Bone marrow (tissue), 2 donors: Measurements from ENCODE around the gene FNBP1.

ENCODE experiments used
- DNase-seq, 2 donors: peaks; one replicate each; lab custom pipeline; 2025; lab: John Stamatoyannopoulos, UW

FNBP1 gene

GRCh38 chr9:129875181-129875611, 167.8 kb downstream of the FNBP1 start:
- DNase-seq = no peak

- no peak for DNase-seq
These were observed 168.5 kb downstream of the FNBP1 start for GRCh38 chr9:129874261-129875101.

GRCh38 chr9:129873563-129874190, 169.3 kb downstream of the FNBP1 start:
- DNase-seq = no peak

GRCh38 chr9:129871046-129871445, 171.9 kb downstream of the FNBP1 start:
- no peak for DNase-seq

- DNase-seq = no peak
These were observed 173.1 kb downstream of the FNBP1 start for GRCh38 chr9:129869585-129870501.

GRCh38 chr9:129868872-129869486, 174.0 kb downstream of the FNBP1 start:
- DNase-seq = no peak

GRCh38 chr9:129868023-129868871, 174.7 kb downstream of the FNBP1 start:
- no peak for DNase-seq

- DNase-seq = no peak
These were observed 175.6 kb downstream of the FNBP1 start for GRCh38 chr9:129867136-129868022.

- no peak for DNase-seq
These were observed 176.4 kb downstream of the FNBP1 start for GRCh38 chr9:129866394-129867135.

GRCh38 chr9:129865668-129866320, 177.2 kb downstream of the FNBP1 start:
- no peak for DNase-seq

GRCh38 chr9:129864991-129865647, 177.9 kb downstream of the FNBP1 start:
- peak in 1 of 2 donors; percentile 63 for DNase-seq

- DNase-seq = peak in 1 of 2 donors; percentile 100
These were observed 179.8 kb downstream of the FNBP1 start for GRCh38 chr9:129863059-129863690.

- no peak for DNase-seq
These were observed 181.6 kb downstream of the FNBP1 start for GRCh38 chr9:129861447-129861827.

GRCh38 chr9:129860653-129861446, 182.1 kb downstream of the FNBP1 start:
- DNase-seq = peak in 1 of 2 donors; percentile 11

- no peak for DNase-seq
These were observed 184.6 kb downstream of the FNBP1 start for GRCh38 chr9:129858167-129858962.

GRCh38 chr9:129857207-129857606, 185.8 kb downstream of the FNBP1 start:
- DNase-seq = no peak
